ENCODE measurements around the gene MISP3. TPM values are rescaled to one million over a fixed set of nuclear protein-coding genes. Genes with fewer than 3 reads are reported as not detected.
A peak's percentile ranks its signal among the peaks of the same experiment; 100 is the strongest.
"Not testable (repeated sequence)": the region's sequence is repeated elsewhere in the genome, so short reads cannot be mapped to it uniquely, and the experiment has no call there.

Gene MISP3
- total RNA-seq (2022), result 0.32 and 0.54 TPM in 2 replicates
- Bru-seq, nascent RNA, result percentile 16 among the genes with signal in this experiment
- not detected for BruChase-seq, experiment 1, labeled RNA remaining after a 6-hour chase
- percentile 11 among the genes with signal in this experiment for BruChase-seq, experiment 2, labeled RNA remaining after a 2-hour chase
- long read RNA-seq, partial matches to known transcripts, result 0 of 1 reads
- long read RNA-seq, other reads (novel, unspliced or antisense), result 0 of 1 reads

GRCh38 chr19:14072535-14073260 lies at the start of gene MISP3:
TSS of gene MISP3 (plus strand) at chr19:14072786. CDS start at chr19:14073310, 524 bp downstream.
- peak; percentile 51 for DNase-seq (ENCODE audit: unreplicated experiment)
- no peaks in the 10 kb centered on the region for H3K9me3 Mint-ChIP-seq (ENCODE audit: unreplicated experiment)
- no peaks in the 10 kb centered on the region for H3K36me3 Mint-ChIP-seq (ENCODE audit: insufficient read depth, unreplicated experiment)
- H3K4me3 Mint-ChIP-seq (ENCODE audit: unreplicated experiment), result peak within 1 kb of the TSS; percentile 86
- ChIA-PET POLR2A (interaction anchor here (0.7 to 1.9 kb wide), 6 partner anchors 8 to 206 kb away, joined by 3 to 6 read pairs (median 4); partner anchors contain the start of genes ASF1B and RFX1), CTCF (interaction anchor here (0.5 to 3.4 kb wide), 15 partner anchors 9 to 936 kb away, joined by 3 to 24 read pairs (median 4); partner anchors contain the start of gene PODNL1)
- no peak within 1 kb of the TSS for H3K27ac Mint-ChIP-seq (ENCODE audit: low read depth, unreplicated experiment)
- H3K4me1 Mint-ChIP-seq (ENCODE audit: insufficient read depth, unreplicated experiment), result no peaks in the 10 kb centered on the region
- intact Hi-C loops (cut with micrococcal nuclease), result loop anchor here (1.0 kb wide), 1 partner anchor 192 kb away; no protein-coding TSS in a partner anchor
- no peak for TF ChIP-seq CTCF (IDR thresholded peaks at IDR 0.05; ENCODE audit: unreplicated experiment)
- no peaks in the 10 kb centered on the region for H3K27me3 Mint-ChIP-seq (ENCODE audit: insufficient read depth, unreplicated experiment)
- no TSS peak for BruUV-seq (replicated peaks)

GRCh38 chr19:14023404-14024235 lies 49.0 kb upstream of the MISP3 start:
- TF ChIP-seq CTCF (IDR thresholded peaks at IDR 0.05; ENCODE audit: unreplicated experiment), result peak; percentile 23
- no peaks in the 10 kb centered on the region for H3K4me1 Mint-ChIP-seq (ENCODE audit: insufficient read depth, unreplicated experiment)
- H3K36me3 Mint-ChIP-seq (ENCODE audit: insufficient read depth, unreplicated experiment), result no peaks in the 10 kb centered on the region
- CTCF ChIA-PET, result interaction anchor here (0.6 to 1.2 kb wide), 5 partner anchors 10 to 928 kb away, joined by 3 to 5 read pairs (median 4); no protein-coding TSS in a partner anchor
- no TSS peak for BruUV-seq (replicated peaks)
- H3K27ac Mint-ChIP-seq (ENCODE audit: low read depth, unreplicated experiment), result no peak overlapping the region
- POLR2A ChIA-PET, result no interaction called here
- intact Hi-C loops (cut with micrococcal nuclease), result no loop called here
- no peaks in the 10 kb centered on the region for H3K27me3 Mint-ChIP-seq (ENCODE audit: insufficient read depth, unreplicated experiment)
- DNase-seq (ENCODE audit: unreplicated experiment), result peak; percentile 70
- no peaks in the 10 kb centered on the region for H3K9me3 Mint-ChIP-seq (ENCODE audit: unreplicated experiment)
- H3K4me3 Mint-ChIP-seq (ENCODE audit: unreplicated experiment), result no peak overlapping the region

GRCh38 chr19:14026652-14027192 lies 45.9 kb upstream of the MISP3 start:
- H3K4me1 Mint-ChIP-seq (ENCODE audit: insufficient read depth, unreplicated experiment); DNase-seq (ENCODE audit: unreplicated experiment); H3K27me3 Mint-ChIP-seq (ENCODE audit: insufficient read depth, unreplicated experiment); BruUV-seq (replicated peaks); intact Hi-C loops (cut with micrococcal nuclease); H3K27ac Mint-ChIP-seq (ENCODE audit: low read depth, unreplicated experiment); H3K36me3 Mint-ChIP-seq (ENCODE audit: insufficient read depth, unreplicated experiment); H3K4me3 Mint-ChIP-seq (ENCODE audit: unreplicated experiment); H3K9me3 Mint-ChIP-seq (ENCODE audit: unreplicated experiment): not testable (repeated sequence)
- ChIA-PET POLR2A (interaction anchor here (0.6 to 1.5 kb wide), 2 partner anchors 19 to 31 kb away, joined by 3 to 4 read pairs; no protein-coding TSS in a partner anchor), CTCF (interaction anchor here (0.9 to 1.2 kb wide), 2 partner anchors 17 to 33 kb away, joined by 3 to 5 read pairs; no protein-coding TSS in a partner anchor)

- BruUV-seq (replicated peaks), result no TSS peak
- Mint-ChIP-seq H3K4me3 (ENCODE audit: unreplicated experiment) (no peak within 1 kb of the TSS), H3K9me3 (ENCODE audit: unreplicated experiment) (no peaks in the 10 kb centered on the region), H3K27me3 (ENCODE audit: insufficient read depth, unreplicated experiment) (no peaks in the 10 kb centered on the region), H3K36me3 (ENCODE audit: insufficient read depth, unreplicated experiment) (no peaks in the 10 kb centered on the region), H3K27ac (ENCODE audit: low read depth, unreplicated experiment) (no peak within 1 kb of the TSS), H3K4me1 (ENCODE audit: insufficient read depth, unreplicated experiment) (peaks cover 12% of the 10 kb centered on the region)
- CTCF ChIA-PET, result interaction anchor here (0.6 to 1.2 kb wide), 4 partner anchors 9 to 125 kb away, joined by 3 to 4 read pairs (median 4); no protein-coding TSS in a partner anchor
- TF ChIP-seq CTCF (IDR thresholded peaks at IDR 0.05; ENCODE audit: unreplicated experiment), result no peak
- no peak for DNase-seq (ENCODE audit: unreplicated experiment)
- intact Hi-C loops (cut with micrococcal nuclease), result no loop called here
- POLR2A ChIA-PET, result interaction anchor here (1.5 kb wide), 1 partner anchor 21 kb away, joined by 4 read pairs; no protein-coding TSS in a partner anchor
Measured at GRCh38 chr19:14027856-14028450, 44.6 kb upstream of the MISP3 start, which contains the start of gene RLN3. TSS of gene RLN3 (plus strand) at chr19:14028148. CDS start at chr19:14028205, 57 bp downstream.

All from MCF 10A (cell line).